HL-60/S4 treated with retinoic acid at 250 ng/mL for 4 days and 3 days (cell line): ENCODE results near the gene SPSB4.
"Not testable (repeated sequence)": the region's sequence is repeated elsewhere in the genome, so short reads cannot be mapped to it uniquely, and the experiment has no call there.

Experiments
- in situ Hi-C: fragments of 300-500 bp; cut with MboI; formaldehyde crosslinking; loops from 2 replicates; pipeline ENCODE4 v1.7.0; 2022; ENCODE audit warnings: low sequenced_read_pairs

The SPSB4 gene

GRCh38 chr3:141050576-141051442, at the start of gene SPSB4:
Gene SPSB4 (plus strand): TSS chr3:141051347. CDS start chr3:141066105, 14,758 bp downstream.
- in situ Hi-C loops, result no loop called here

GRCh38 chr3:141006344-141006743, 44.8 kb upstream of the SPSB4 start:
- in situ Hi-C loops, result no loop called here

GRCh38 chr3:141009496-141009895, 41.7 kb upstream of the SPSB4 start:
- in situ Hi-C loops, result no loop called here

GRCh38 chr3:141011232-141011996, 39.7 kb upstream of the SPSB4 start:
- in situ Hi-C loops, result no loop called here

DNA sequence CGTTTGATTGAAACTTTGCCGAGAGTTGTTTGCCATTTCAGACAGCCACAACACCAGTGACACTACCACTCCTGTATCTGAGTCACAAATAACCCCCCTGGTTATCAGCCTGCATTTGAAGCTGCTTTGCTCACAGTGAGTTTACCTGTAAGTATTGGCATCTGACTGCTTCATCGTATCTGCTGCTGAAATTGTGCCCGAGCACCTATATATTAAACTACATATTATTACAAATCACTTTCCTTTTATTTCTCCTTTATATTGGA, 39.2 kb upstream of the SPSB4 start:
- in situ Hi-C loops, result no loop called here

DNA sequence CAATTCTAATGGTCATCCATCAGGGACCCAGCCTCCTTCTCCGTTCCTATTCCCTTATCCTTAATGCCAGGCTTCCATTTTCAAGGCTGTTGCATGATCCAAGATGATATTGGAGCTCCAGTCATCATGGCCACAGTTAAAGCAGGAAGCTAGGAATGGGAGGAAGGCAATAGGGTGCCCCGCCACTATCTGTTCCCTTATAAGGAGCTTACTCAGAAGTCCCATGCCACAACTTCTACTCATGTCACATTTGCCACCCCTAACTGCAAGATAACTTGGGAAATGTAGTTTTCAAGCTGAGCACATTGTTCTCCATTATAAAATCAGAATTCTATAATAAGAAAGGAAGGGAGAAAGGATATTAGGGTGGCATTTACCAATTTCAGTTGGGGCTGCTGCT, 38.6 kb upstream of the SPSB4 start:
- in situ Hi-C loops, result no loop called here

GRCh38 chr3:141015481-141015880, 35.7 kb upstream of the SPSB4 start:
- in situ Hi-C loops, result no loop called here

GRCh38 chr3:141017366-141018322, 33.5 kb upstream of the SPSB4 start:
- in situ Hi-C loops, result not testable (repeated sequence)

GRCh38 chr3:141019244-141019643, 31.9 kb upstream of the SPSB4 start:
- in situ Hi-C loops, result no loop called here

GRCh38 chr3:141020143-141020830, 30.9 kb upstream of the SPSB4 start:
- in situ Hi-C loops, result no loop called here

DNA sequence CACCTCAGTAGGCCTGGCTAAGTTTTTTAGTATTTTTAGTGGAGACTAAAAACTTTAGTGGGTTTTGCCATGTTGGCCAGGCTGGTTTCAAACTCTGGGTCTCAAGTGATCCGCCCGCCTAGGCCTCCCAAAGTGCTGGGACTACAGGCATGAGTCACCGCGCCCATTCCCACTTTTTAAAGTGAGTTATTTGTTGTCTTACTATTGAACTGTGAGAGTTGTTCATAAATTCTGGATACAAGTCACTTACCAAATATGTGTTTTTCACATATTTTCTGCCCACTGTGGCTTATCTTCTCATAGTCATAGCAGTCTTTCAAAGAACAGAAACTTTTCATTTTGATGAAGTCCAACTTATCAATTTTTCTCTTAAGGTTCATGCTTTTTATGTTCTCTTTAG, 29.9 kb upstream of the SPSB4 start:
- in situ Hi-C loops, result no loop called here

- in situ Hi-C loops, result no loop called here
Measured at GRCh38 chr3:141030296-141030695, 20.9 kb upstream of the SPSB4 start.

- in situ Hi-C loops, result no loop called here
Measured at GRCh38 chr3:141039589-141039988, 11.6 kb upstream of the SPSB4 start.

DNA sequence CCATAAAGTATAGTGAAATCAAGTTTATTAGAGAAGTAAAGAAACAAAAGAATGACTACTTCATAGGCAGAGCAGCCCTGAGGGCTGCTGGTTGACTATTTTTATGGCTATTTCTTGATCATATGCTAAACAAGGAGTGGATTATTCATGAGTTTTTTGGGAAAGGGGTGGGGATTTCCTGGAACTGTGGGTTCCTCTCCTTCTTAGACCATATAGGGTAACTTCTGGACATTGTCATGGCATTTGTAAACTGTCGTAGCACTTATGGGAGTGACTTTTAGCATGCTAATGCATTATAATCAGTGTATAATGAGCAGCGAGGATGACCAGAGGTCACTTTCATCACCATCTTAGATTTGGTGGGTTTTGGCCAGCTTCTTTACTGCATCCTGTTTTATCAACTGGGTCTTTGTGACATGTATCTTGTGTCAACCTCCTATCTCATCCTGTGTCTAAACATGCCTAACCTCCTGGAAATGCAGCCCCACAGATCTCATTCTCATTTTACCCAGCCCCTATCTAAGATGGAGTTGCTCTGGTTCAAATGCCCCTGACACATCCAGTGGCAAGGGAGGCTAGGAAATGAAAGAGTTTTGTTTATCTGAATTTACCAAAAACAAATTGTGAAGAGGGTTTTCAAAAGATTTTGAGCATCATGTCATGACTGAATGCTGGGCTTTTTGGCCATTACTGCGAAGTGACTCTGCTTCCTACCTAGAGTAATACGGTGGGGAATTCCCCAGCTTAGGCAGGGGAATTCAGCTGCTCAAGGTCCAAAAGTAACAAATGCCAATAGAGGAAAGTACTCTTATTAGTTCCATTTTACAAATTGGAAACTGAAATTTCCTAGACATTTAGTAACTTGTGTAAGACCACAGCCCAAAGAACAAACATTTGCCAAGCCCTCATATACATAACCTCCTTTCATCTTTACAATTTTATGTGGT, 6.2 kb upstream of the SPSB4 start:
- in situ Hi-C loops, result no loop called here

DNA sequence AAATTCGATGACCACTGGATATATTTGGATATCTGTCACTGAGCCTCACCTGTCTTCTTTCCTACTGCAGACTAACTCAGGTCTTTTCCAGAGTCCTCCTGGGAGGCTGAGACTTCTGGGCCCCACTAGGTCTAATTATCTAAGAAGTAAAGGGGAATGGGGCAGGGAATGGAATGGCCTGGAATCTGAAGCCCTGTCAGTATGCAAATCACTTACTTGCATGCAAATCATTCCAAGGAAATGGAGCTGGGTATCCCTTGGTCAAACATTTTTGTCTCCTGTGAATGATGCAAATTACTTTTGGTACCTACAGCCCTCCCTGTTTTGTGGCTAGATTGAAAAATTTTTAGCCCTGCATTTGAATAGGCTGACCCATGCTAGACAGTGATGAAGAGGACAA, 5.3 kb upstream of the SPSB4 start:
- in situ Hi-C loops, result no loop called here

DNA sequence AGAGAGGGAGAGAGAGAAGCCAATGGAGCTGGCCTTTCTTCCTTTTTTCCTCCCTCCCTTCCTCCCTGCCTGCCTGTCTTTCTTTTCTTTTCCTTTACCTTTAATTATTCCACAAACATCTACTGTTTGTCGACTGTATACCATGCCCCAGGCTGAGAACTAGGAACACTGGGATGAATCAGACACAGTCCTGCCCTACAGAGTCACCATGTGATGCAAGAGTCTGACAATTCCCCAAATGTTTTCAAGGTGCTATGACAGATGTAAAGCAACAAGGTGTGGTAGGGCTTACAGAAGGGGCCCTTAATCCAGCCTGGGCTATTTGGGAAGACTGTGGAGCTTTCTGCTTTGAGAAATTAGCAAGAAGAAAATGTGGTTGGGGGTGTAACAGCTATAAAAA, 4.0 kb upstream of the SPSB4 start:
- in situ Hi-C loops, result no loop called here

- in situ Hi-C loops, result no loop called here
Measured at GRCh38 chr3:141049681-141050080, 1.5 kb upstream of the SPSB4 start.

GRCh38 chr3:141051443-141052200, 475 bp downstream of the SPSB4 start:
- in situ Hi-C loops, result no loop called here
